PFSK-1 (cell line): ENCODE results near the gene STIM1.

Source experiments
- FOXP2 ChIP-seq: optimal IDR thresholded peaks from 2 replicates; pipeline ENCODE3; 2011; ENCODE audit warnings: borderline replicate concordance, control low read depth, inconsistent platforms; ENCODE audit not compliant: insufficient read depth; ENCODE audit errors: extremely low read length, extremely low read depth
- POLR2AphosphoS5 ChIP-seq: IDR thresholded peaks from 2 replicates; pipeline ENCODE4 v1.6.1; 2012; ENCODE audit warnings: low read depth, mild to moderate bottlenecking, control low read depth, low read length, moderate library complexity
- SIN3A ChIP-seq: IDR thresholded peaks from 2 replicates; pipeline ENCODE4 v1.6.1; 2012; ENCODE audit warnings: mild to moderate bottlenecking, low read length, moderate library complexity, borderline replicate concordance; ENCODE audit not compliant: insufficient read depth
- TAF1 ChIP-seq: IDR thresholded peaks from 2 replicates; pipeline ENCODE4 v1.6.1; 2012; ENCODE audit warnings: low read length, control low read depth, borderline replicate concordance; ENCODE audit not compliant: insufficient read depth
- TF ChIP-seq, protein P1 (sequence below), 2 experiments: IDR thresholded peaks; 2 replicates each; pipeline versions ENCODE4 v1.6.1 to v1.8.0; 2011 to 2012; ENCODE audit warnings: low read depth in 2 of 2, low read length in 2 of 2, control low read depth in 1 of 2, inconsistent platforms in 1 of 2, mild to moderate bottlenecking in 1 of 2, moderate library complexity in 1 of 2; ENCODE audit not compliant: insufficient read depth in 1 of 2

STIM1 gene

DNA sequence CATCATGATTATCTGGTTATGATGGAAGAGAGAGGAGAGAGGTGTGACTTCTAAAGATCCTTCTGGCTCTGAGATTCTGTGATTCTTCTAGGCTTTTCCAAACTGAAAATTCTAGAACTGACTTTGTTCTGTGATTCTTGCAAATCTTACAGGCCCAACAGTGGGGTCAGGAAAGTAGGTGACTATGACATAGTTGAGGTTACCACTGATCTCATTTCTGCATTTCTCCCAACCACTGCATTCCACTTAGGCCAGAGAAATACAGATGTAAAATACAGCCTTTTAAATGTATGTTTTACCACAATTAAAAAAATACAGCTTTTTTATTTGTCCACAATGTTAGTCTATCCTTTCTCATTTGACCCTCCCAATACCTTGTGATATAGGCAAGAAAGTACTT, 83.7 kb downstream of the STIM1 start:
- TF ChIP-seq, protein P1, sequence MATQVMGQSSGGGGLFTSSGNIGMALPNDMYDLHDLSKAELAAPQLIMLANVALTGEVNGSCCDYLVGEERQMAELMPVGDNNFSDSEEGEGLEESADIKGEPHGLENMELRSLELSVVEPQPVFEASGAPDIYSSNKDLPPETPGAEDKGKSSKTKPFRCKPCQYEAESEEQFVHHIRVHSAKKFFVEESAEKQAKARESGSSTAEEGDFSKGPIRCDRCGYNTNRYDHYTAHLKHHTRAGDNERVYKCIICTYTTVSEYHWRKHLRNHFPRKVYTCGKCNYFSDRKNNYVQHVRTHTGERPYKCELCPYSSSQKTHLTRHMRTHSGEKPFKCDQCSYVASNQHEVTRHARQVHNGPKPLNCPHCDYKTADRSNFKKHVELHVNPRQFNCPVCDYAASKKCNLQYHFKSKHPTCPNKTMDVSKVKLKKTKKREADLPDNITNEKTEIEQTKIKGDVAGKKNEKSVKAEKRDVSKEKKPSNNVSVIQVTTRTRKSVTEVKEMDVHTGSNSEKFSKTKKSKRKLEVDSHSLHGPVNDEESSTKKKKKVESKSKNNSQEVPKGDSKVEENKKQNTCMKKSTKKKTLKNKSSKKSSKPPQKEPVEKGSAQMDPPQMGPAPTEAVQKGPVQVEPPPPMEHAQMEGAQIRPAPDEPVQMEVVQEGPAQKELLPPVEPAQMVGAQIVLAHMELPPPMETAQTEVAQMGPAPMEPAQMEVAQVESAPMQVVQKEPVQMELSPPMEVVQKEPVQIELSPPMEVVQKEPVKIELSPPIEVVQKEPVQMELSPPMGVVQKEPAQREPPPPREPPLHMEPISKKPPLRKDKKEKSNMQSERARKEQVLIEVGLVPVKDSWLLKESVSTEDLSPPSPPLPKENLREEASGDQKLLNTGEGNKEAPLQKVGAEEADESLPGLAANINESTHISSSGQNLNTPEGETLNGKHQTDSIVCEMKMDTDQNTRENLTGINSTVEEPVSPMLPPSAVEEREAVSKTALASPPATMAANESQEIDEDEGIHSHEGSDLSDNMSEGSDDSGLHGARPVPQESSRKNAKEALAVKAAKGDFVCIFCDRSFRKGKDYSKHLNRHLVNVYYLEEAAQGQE (IDR thresholded peaks at IDR 0.05; ENCODE audit: insufficient read depth in 1 of 2, low read depth in 2 of 2, low read length in 2 of 2), result no peak
- no peak for TF ChIP-seq SIN3A

DNA sequence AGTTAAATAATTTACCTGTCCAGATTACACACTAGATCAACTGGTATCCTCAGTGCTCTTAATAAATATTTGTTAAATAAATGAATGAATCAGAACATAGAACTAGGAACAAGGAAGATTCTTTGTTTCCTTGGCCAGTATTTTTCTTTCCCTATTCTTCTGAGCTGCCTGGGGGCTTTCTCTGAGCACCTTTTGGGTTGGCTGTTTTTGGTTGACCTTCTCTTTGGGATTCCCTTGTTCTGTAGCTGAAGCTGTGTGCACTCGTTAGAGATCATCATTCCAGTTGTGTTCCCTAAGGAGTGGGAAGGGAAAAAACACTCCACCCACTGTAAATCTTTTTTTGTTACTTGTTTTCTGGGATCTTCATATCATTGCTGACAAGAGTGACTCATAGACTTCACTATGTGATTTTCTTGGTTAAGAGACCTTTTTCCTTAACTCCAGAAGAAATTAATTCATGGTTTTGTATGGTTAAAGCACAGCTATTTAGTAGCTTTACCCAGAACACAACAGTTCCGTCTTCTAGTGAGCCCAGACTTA, 84.3 kb downstream of the STIM1 start:
- no peak for TF ChIP-seq SIN3A
- TF ChIP-seq POLR2AphosphoS5, result no peak
- TF ChIP-seq FOXP2, result no peak
- TF ChIP-seq, protein P1 (IDR thresholded peaks at IDR 0.05; ENCODE audit: insufficient read depth in 1 of 2, low read depth in 2 of 2, low read length in 2 of 2), result no peak
- no peak for TF ChIP-seq TAF1

DNA sequence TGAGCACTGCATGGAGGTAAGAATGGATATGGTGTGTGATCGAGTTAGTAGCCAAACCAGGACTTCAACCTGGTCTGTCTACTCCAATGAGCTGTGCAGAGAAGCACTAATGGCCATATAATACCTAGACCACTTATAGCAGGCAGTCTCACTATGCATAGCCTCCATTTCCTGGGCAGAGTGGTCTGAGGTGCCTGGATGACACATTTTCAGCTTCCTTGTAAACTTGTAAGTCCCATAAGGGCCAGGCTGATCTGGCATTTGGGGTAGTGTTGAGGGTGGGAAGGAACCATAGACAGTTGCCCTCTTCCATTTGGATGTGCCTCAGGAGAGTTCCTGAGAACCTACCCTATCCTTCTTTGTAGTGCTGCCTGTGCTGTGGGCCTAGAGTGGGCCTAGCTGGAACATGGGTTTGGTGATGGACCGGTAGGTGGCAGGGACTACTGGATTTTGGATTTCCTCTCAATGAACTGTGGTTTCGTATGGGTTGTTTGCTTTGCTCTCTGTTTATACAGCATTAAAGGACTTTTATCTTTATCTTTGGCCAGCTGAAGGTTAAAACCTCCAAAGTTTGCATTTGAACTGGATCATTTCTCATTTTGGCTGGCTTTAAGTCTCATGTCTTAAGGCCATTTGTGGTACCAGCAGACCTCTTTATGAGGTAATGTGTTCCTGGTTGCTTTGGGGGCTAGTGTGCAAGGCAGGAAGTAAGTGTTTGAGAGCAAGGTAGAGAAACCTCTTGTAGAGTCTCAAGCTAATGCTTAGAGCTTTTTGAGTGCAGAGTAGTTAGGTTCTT, 86.9 kb downstream of the STIM1 start:
- TF ChIP-seq, protein P1 (IDR thresholded peaks at IDR 0.05; ENCODE audit: insufficient read depth in 1 of 2, low read depth in 2 of 2, low read length in 2 of 2), result no peak
- no peak for TF ChIP-seq FOXP2

DNA sequence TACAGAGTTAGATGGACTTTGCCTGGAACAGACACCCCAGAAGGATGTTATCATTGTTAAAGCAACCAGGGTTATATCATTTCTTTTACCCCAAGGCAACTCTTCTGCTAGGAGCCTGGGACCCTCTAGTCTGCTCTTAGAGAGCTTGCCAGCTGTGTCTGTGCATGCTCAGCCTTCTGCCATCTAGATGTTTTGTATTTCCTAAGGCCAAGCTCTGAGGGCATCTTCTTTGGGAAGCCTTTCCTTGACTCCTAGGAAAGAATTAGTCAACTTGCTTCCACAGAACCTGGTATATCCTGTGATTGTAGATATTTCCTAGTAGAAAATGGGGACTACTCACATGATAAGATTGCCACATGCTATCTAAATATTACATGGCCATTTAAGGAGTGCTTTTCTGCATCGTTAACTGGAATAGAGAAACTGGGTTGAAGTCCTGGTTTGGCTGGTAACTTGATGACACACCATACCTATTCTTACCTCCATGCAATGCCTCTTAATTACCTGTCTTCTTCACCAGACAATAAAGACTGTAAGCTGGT, 87.6 kb downstream of the STIM1 start:
- TF ChIP-seq TAF1 (no peak), POLR2AphosphoS5 (no peak), SIN3A (no peak), FOXP2 (no peak)
- TF ChIP-seq, protein P1 (IDR thresholded peaks at IDR 0.05; ENCODE audit: insufficient read depth in 1 of 2, low read depth in 2 of 2, low read length in 2 of 2), result no peak

DNA sequence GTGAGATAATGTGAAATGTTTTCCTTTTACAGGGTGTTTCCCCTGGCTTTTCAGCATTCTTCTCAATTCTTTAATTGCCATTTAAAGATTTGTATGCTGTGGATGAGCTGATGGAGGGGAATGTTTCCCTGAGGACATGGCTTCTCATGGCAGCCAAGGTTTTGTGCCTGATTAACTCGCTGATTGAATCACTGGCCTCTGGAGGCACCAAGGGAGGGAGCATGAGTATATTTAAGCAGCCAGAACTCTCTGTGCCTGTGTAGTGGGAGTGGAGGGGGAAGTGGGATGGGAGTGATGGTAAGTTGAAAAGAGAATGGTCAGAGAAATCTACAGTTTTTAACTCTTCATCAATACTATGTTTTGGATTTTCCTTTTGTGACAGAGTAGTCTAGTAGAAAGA, 88.7 kb downstream of the STIM1 start:
- TF ChIP-seq POLR2AphosphoS5 (no peak), SIN3A (no peak), TAF1 (no peak), FOXP2 (no peak)
- TF ChIP-seq, protein P1 (IDR thresholded peaks at IDR 0.05; ENCODE audit: insufficient read depth in 1 of 2, low read depth in 2 of 2, low read length in 2 of 2), result no peak
